Subcutaneous adipose tissue (tissue), 4 donors: ENCODE data around the gene PITPNC1. TPM values are rescaled to one million over a fixed set of nuclear protein-coding genes. Genes with fewer than 3 reads are reported as not detected.

Experiments
- total RNA-seq, 4 donors: library from RNA; depleted of rRNA; stranded (reverse); fragments of >200 nt; gene quantifications; one replicate each; pipeline ENCODE4 v1.1.0, GENCODE V29; 2016
- TF ChIP-seq, protein P1 (sequence below): fragments of 450-650 bp; IDR thresholded peaks from one replicate; pipeline ENCODE4 v1.5.1; 2016; ENCODE audit warnings: low read depth, mild to moderate bottlenecking, control low read depth, antibody characterized with exemption, moderate library complexity

Gene PITPNC1
- total RNA-seq, 4 donors from 2014 or later = 12.1 to 26.8 (median 18.2) TPM

DNA sequence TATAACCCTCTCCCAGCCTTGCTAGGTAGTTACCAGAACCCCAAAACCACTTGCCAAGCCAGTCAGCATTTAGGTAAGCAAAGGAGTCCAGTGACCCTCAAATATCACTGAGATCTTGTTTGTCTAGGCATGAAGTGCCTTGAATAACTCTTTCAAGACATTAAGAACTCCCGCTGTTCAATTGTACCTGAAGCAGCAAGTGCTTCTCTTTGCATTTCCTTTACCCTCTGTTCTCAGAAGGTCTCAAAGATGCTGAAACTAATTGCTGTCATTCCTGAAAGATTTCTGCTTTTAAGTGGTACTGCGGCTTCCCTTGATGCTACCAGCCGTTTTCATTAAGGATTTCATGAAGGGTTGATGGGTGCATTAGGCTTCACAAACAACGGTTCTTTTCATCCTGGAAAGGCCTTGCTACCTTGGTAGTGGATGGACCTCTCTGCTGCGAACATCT, 142.7 kb downstream of the PITPNC1 start:
- TF ChIP-seq, protein P1, sequence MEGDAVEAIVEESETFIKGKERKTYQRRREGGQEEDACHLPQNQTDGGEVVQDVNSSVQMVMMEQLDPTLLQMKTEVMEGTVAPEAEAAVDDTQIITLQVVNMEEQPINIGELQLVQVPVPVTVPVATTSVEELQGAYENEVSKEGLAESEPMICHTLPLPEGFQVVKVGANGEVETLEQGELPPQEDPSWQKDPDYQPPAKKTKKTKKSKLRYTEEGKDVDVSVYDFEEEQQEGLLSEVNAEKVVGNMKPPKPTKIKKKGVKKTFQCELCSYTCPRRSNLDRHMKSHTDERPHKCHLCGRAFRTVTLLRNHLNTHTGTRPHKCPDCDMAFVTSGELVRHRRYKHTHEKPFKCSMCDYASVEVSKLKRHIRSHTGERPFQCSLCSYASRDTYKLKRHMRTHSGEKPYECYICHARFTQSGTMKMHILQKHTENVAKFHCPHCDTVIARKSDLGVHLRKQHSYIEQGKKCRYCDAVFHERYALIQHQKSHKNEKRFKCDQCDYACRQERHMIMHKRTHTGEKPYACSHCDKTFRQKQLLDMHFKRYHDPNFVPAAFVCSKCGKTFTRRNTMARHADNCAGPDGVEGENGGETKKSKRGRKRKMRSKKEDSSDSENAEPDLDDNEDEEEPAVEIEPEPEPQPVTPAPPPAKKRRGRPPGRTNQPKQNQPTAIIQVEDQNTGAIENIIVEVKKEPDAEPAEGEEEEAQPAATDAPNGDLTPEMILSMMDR = no peak

DNA sequence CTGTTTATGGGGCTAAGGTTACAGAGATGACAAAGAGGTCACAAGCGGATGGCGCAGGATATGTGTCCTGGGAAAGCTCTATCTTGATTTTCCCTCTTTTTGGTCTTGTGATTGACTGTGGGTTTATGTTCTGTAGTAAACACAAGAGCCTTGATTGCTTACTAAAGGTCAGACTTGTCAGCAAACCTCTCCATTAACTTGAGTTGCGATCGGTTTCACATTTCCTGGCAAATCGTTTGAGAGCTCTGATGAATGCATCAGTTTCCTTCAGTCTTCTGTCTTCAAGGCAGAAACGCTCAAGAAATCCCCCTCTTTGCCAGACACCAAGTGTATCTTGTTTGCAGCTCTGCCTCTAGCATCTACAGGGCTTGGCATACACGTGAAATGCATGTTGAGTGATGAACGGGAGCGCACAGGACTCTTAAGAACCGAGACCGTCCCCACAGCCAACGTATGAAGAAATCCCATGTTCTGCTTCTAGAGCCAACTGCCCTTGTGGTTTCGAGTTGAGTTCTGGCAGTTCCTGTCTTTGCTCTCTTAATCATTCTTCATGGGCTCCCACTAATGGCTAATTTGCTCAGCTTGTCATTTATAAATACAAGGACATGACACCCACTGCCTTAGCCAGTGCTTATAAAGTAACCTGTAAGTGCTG, 143.3 kb downstream of the PITPNC1 start:
- TF ChIP-seq, protein P1 = no peak

DNA sequence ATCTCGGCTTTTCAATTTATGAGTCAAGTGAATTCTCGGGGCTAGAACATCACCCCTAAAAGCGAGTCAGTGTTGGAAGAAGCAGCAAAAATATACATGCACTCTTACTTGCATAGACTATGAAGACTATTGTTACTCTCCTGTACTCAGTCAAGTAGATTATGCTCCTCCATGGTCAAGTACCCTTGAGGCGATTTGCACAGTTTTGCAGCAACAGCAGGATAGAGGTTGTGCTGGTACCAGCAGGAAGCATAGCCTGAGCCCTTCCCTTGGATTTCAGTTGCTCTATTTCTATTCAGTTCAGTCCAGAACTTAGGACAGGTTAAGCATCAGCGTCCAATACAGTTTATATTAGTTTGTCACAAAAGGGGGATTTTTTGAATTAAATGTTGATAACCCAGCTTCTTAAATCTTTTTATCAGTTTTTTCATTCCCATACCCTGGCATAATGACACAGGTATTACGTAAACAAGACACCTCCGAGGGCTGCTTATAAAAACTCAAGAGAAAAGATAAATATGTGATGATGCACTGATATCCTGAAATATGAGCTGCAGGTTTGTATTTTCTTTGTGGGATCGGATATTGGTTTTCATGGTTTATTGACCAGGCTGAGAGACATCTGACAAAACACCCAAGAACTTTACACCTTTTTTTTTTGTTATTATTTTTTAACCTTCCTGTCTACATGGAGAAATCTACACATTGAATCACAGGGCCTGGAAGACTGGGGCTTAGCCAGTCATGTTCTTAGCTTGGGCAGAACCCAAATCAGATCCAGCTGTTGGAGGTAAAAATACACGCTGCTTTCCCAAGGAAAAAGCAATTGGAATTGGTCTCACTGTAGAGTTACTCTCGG, 144.1 kb downstream of the PITPNC1 start:
- TF ChIP-seq, protein P1 = no peak

DNA sequence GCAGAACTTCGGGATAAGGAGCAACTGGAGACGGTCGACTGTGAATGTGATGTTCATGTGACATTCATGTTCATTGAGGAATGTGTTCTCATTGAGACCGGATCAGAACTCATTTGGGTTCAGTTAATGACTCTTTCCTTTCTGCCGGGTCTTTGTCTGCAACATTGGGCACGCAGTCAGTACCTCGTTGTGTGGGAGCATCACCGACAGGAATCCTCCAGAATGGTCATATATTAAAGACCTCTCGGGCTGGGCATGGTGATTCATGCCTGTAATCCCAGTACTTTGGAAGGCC, 144.6 kb downstream of the PITPNC1 start:
- TF ChIP-seq, protein P1 = no peak

DNA sequence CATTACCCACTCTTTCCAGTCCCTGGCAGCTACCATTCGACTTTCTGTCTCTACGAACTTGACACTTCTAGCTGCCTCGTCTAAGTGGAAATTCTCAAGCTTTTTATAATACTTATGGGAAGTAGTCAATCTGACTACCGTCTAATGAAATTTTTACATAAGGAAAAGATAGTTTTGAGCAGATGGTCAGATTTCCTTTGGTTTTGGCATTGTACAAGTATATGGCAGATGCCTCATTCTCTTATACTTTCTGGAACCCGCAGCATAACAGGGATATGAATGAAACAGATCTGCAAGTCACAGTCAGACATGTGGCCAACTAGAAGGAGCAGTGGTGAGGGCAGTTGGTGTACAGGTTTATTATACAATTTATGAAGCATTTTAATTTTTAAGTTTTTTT, 146.0 kb downstream of the PITPNC1 start:
- TF ChIP-seq, protein P1 = no peak

DNA sequence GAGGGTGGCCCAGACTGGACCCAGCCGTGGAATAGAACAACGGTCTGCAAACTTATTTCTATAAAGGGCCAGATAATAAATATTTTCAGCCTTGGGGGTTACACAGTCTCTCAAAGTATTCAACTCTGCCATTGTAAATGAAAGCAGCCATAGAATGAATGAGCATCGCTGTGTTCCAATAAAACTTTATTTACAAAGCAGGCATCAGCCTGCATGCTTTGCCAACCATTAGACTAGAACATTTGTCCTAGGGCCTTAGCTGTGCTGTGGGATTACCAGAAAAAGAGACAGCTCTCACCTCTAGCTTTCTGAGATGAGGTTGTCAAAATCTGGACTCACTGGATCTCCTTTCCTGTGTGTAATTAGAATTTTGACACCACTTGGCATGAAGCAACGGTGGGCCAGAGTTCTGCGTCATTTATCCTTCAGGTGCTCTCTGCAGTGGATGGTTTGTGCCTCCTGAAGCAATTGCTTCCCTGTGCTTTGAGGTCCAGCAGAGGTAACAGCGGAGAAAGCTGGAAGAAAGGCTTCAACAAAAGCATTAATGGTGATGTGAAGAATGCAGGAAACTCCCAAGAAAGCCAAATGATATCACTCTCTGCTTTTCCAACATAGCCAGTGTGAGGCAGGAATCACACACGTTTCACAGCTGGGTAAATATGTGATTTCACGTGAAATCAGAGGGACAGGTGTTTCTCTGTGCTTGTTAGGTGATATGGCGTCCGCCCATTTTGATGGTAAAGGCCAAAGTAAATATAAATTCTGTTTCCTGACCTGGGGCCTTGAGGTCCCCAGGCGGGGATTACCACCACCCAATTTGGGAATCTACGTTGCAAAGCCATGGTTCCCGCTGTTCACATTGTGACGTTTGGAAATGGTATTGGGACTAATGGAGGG, 148.4 kb downstream of the PITPNC1 start:
- TF ChIP-seq, protein P1 = no peak

DNA sequence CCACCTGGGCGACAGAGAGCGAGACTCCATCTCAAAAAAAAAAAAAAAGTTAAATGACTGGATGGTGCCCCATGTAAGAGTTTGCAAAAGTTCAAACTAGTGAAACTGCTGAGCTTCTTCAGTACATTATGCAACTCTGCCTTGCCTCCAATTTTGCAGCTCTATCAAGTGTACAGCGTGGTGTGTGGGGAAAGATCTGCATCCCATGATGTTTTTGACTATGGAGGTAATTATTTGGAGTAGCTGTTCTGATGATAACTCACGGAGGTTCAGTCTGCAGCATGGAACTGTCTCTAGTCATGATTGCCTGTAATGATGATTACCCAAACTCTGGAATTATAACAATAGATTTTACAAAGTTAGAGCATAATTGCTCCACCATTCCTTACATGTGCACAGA, 149.6 kb downstream of the PITPNC1 start:
- TF ChIP-seq, protein P1 = no peak
